Measurements from ENCODE around the gene UBASH3A.

The UBASH3A gene

DNA sequence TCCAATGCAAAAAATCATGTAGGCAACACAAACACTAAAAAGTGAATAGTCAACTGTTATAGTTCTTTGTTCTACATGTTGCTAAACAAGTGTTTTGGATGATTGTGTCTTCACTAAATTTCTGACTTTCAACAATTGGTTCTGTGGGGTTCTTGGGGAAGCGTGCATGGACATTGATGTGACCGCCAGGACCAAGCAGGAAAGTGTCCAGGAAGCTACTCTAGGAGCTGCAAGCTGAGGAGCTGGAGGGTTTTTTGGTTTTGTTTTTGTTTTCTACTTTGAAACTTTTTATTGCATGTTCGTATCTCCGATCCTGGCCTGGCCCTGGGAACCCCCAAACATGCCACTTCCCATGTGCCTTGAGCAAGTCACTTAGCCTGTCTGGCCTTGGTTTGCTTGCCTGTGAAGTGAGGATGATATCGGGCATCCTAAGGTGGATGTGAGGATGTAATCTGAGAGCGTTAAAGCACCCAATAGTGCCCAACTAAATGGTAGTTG lies 15.8 kb upstream of the UBASH3A start:
- no peaks in the 10 kb centered on the region for H3K4me1 ChIP-seq (ENCODE audit: control insufficient read depth, insufficient read depth, low read length)
- TF ChIP-seq ZNF157 (tag by site-specific recombination; IDR thresholded peaks at IDR 0.05) (peak; percentile 99), SETDB1 (IDR thresholded peaks at IDR 0.05; ENCODE audit: insufficient read length, low read length) (peak; percentile 63), ZNF621 (tag by site-specific recombination; IDR thresholded peaks at IDR 0.05) (no peak)
- H3K4me3 ChIP-seq (ENCODE audit: low read depth, low read length), result no peak overlapping the region
- H3K9me3 ChIP-seq (ENCODE audit: control insufficient read depth, insufficient read depth, low read depth, low read length), result no peaks in the 10 kb centered on the region
- H3K27ac ChIP-seq (ENCODE audit: extremely low read depth, low read depth, low read length), result no peak overlapping the region
- no peaks in the 10 kb centered on the region for H3K36me3 ChIP-seq (ENCODE audit: control insufficient read depth in 2 of 2, insufficient read depth in 1 of 2, low read length in 2 of 2)
- CTCF ChIA-PET, result interaction anchor here (1.1 kb wide), 1 partner anchor 39 kb away, joined by 3 read pairs; no protein-coding TSS in a partner anchor
- POLR2A ChIA-PET, result interaction anchor here (0.6 kb wide), 1 partner anchor 1696 kb away, joined by 4 read pairs; no protein-coding TSS in a partner anchor

DNA sequence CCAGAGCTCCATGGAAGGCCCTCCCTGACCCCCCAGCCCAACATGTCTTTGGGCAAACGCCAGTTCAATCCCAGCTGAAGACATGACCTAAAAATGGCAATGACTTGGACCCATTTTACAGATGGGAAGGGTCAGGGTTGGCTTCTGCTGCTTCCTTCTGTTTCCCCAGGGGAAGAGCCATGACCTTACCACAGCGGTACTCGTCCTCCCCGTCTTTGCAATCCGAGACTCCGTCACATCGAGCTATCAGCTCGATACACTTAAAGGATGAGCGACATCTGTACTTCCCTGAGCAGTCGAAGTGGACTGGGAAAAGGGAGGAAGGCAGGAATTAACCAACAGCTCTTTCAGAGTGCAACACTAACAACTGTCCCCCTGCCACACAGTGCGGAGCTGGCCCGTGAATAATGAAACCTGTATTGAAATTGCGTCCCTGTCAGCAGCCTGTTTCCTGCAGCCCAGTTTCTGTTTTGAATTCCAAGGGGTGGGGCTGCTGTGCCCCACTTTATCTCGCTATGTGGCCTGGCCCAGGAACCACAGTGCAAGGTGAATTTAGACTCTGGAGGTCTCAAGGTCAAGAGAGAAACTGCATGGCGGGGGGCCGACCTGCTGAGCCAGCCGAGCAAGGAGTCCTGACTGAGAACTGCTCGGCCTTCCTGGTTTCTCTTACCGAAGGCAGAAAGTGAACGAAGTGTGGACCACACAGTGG lies 14.8 kb upstream of the UBASH3A start:
- ChIA-PET POLR2A (no interaction called here), CTCF (interaction anchor here (0.5 to 1.1 kb wide), 2 partner anchors 40 to 237 kb away, joined by 3 read pairs; no protein-coding TSS in a partner anchor)
- Histone ChIP-seq H3K9me3 (ENCODE audit: control insufficient read depth, insufficient read depth, low read depth, low read length) (no peaks in the 10 kb centered on the region), H3K4me1 (ENCODE audit: control insufficient read depth, insufficient read depth, low read length) (no peaks in the 10 kb centered on the region), H3K36me3 (ENCODE audit: control insufficient read depth in 2 of 2, insufficient read depth in 1 of 2, low read length in 2 of 2) (no peaks in the 10 kb centered on the region), H3K27ac (ENCODE audit: extremely low read depth, low read depth, low read length) (no peak overlapping the region), H3K4me3 (ENCODE audit: low read depth, low read length) (no peak overlapping the region)
- TF ChIP-seq, protein P1, sequence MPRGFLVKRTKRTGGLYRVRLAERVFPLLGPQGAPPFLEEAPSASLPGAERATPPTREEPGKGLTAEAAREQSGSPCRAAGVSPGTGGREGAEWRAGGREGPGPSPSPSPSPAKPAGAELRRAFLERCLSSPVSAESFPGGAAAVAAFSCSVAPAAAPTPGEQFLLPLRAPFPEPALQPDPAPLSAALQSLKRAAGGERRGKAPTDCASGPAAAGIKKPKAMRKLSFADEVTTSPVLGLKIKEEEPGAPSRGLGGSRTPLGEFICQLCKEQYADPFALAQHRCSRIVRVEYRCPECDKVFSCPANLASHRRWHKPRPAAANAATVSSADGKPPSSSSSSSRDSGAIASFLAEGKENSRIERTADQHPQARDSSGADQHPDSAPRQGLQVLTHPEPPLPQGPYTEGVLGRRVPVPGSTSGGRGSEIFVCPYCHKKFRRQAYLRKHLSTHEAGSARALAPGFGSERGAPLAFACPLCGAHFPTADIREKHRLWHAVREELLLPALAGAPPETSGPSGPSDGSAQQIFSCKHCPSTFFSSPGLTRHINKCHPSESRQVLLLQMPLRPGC (tag by site-specific recombination; IDR thresholded peaks at IDR 0.05), result no peak
- TF ChIP-seq ZNF23 (tag by site-specific recombination; IDR thresholded peaks at IDR 0.05; ENCODE audit: borderline replicate concordance) (no peak), ZNF626 (tag by site-specific recombination; IDR thresholded peaks at IDR 0.05) (no peak), ZFHX2 (tag by site-specific recombination; conservative IDR thresholded peaks at IDR 0.05) (no peak), ZNF114 (tag by site-specific recombination; IDR thresholded peaks at IDR 0.05) (no peak), ZNF24 (tag by site-specific recombination; IDR thresholded peaks at IDR 0.05) (no peak), YY1 (tag by site-specific recombination; IDR thresholded peaks at IDR 0.05) (no peak), ZNF366 (tag by site-specific recombination; conservative IDR thresholded peaks at IDR 0.05) (no peak), SCRT2 (tag by site-specific recombination; IDR thresholded peaks at IDR 0.05) (no peak)
- TF ChIP-seq, protein P2, sequence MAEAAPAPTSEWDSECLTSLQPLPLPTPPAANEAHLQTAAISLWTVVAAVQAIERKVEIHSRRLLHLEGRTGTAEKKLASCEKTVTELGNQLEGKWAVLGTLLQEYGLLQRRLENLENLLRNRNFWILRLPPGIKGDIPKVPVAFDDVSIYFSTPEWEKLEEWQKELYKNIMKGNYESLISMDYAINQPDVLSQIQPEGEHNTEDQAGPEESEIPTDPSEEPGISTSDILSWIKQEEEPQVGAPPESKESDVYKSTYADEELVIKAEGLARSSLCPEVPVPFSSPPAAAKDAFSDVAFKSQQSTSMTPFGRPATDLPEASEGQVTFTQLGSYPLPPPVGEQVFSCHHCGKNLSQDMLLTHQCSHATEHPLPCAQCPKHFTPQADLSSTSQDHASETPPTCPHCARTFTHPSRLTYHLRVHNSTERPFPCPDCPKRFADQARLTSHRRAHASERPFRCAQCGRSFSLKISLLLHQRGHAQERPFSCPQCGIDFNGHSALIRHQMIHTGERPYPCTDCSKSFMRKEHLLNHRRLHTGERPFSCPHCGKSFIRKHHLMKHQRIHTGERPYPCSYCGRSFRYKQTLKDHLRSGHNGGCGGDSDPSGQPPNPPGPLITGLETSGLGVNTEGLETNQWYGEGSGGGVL (tag by site-specific recombination; IDR thresholded peaks at IDR 0.05), result no peak
- TF ChIP-seq, protein P3, sequence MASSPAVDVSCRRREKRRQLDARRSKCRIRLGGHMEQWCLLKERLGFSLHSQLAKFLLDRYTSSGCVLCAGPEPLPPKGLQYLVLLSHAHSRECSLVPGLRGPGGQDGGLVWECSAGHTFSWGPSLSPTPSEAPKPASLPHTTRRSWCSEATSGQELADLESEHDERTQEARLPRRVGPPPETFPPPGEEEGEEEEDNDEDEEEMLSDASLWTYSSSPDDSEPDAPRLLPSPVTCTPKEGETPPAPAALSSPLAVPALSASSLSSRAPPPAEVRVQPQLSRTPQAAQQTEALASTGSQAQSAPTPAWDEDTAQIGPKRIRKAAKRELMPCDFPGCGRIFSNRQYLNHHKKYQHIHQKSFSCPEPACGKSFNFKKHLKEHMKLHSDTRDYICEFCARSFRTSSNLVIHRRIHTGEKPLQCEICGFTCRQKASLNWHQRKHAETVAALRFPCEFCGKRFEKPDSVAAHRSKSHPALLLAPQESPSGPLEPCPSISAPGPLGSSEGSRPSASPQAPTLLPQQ (tag by site-specific recombination; IDR thresholded peaks at IDR 0.05), result no peak

DNA sequence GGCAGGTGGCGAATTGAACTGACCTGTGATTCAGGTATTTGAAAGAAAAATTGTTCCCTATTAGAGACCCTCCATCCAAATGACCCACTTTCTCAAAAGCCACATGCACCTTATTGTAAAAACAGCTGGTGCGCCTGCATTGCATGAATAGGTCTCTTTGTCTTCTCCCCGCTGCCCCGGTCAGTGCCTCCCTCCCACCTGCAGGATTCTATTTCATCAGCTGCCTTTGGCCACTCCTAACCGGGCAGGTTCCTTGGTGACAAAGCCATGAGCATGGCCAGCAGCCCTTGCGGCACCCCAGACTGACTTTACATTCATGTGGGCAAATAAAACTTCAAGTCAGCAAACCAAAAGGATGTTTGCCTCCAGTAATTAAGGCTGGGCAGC lies 14.3 kb upstream of the UBASH3A start:
- no peak overlapping the region for H3K4me3 ChIP-seq (ENCODE audit: low read depth, low read length)
- no peaks in the 10 kb centered on the region for H3K9me3 ChIP-seq (ENCODE audit: control insufficient read depth, insufficient read depth, low read depth, low read length)
- ChIA-PET CTCF (interaction anchor here (0.5 kb wide), 1 partner anchor 238 kb away, joined by 3 read pairs; no protein-coding TSS in a partner anchor), POLR2A (no interaction called here)
- H3K27ac ChIP-seq (ENCODE audit: extremely low read depth, low read depth, low read length), result no peak overlapping the region
- H3K4me1 ChIP-seq (ENCODE audit: control insufficient read depth, insufficient read depth, low read length), result no peaks in the 10 kb centered on the region
- no peaks in the 10 kb centered on the region for H3K36me3 ChIP-seq (ENCODE audit: control insufficient read depth in 2 of 2, insufficient read depth in 1 of 2, low read length in 2 of 2)
- TF ChIP-seq, protein P4, sequence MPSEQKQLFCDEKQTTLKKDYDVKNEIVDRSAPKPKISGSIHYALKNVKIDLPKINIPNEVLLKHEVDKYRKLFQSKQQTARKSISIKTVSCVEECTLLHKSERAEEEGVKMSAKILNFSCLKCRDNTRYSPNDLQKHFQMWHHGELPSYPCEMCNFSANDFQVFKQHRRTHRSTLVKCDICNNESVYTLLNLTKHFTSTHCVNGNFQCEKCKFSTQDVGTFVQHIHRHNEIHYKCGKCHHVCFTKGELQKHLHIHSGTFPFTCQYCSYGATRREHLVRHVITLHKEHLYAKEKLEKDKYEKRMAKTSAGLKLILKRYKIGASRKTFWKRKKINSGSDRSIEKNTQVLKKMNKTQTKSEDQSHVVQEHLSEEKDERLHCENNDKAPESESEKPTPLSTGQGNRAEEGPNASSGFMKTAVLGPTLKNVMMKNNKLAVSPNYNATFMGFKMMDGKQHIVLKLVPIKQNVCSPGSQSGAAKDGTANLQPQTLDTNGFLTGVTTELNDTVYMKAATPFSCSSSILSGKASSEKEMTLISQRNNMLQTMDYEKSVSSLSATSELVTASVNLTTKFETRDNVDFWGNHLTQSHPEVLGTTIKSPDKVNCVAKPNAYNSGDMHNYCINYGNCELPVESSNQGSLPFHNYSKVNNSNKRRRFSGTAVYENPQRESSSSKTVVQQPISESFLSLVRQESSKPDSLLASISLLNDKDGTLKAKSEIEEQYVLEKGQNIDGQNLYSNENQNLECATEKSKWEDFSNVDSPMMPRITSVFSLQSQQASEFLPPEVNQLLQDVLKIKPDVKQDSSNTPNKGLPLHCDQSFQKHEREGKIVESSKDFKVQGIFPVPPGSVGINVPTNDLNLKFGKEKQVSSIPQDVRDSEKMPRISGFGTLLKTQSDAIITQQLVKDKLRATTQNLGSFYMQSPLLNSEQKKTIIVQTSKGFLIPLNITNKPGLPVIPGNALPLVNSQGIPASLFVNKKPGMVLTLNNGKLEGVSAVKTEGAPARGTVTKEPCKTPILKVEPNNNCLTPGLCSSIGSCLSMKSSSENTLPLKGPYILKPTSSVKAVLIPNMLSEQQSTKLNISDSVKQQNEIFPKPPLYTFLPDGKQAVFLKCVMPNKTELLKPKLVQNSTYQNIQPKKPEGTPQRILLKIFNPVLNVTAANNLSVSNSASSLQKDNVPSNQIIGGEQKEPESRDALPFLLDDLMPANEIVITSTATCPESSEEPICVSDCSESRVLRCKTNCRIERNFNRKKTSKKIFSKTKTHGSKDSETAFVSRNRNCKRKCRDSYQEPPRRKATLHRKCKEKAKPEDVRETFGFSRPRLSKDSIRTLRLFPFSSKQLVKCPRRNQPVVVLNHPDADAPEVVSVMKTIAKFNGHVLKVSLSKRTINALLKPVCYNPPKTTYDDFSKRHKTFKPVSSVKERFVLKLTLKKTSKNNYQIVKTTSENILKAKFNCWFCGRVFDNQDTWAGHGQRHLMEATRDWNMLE (tag by site-specific recombination; conservative IDR thresholded peaks at IDR 0.05; ENCODE audit: low read depth), result no peak
- TF ChIP-seq, protein P5, sequence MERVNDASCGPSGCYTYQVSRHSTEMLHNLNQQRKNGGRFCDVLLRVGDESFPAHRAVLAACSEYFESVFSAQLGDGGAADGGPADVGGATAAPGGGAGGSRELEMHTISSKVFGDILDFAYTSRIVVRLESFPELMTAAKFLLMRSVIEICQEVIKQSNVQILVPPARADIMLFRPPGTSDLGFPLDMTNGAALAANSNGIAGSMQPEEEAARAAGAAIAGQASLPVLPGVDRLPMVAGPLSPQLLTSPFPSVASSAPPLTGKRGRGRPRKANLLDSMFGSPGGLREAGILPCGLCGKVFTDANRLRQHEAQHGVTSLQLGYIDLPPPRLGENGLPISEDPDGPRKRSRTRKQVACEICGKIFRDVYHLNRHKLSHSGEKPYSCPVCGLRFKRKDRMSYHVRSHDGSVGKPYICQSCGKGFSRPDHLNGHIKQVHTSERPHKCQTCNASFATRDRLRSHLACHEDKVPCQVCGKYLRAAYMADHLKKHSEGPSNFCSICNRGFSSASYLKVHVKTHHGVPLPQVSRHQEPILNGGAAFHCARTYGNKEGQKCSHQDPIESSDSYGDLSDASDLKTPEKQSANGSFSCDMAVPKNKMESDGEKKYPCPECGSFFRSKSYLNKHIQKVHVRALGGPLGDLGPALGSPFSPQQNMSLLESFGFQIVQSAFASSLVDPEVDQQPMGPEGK (tag by site-specific recombination; IDR thresholded peaks at IDR 0.05), result no peak
- TF ChIP-seq, protein P3 (tag by site-specific recombination; IDR thresholded peaks at IDR 0.05), result no peak
